Measurements from ENCODE around the gene FAR2.
"Not testable (repeated sequence)": the region's sequence is repeated elsewhere in the genome, so short reads cannot be mapped to it uniquely, and the experiment has no call there.

The FAR2 gene

GRCh38 chr12:29152981-29153630 is 4.0 kb downstream of the FAR2 start:
- in situ Hi-C loops (cut with MboI; ENCODE audit: low sequenced_read_pairs), result no loop called here

- in situ Hi-C loops (cut with MboI; ENCODE audit: low sequenced_read_pairs), result no loop called here
Observed at GRCh38 chr12:29155079-29155478, 6.0 kb downstream of the FAR2 start.

GRCh38 chr12:29157486-29157946 is 8.4 kb downstream of the FAR2 start:
- in situ Hi-C loops (cut with MboI; ENCODE audit: low sequenced_read_pairs), result no loop called here

GRCh38 chr12:29158115-29158763 is 9.2 kb downstream of the FAR2 start:
- in situ Hi-C loops (cut with MboI; ENCODE audit: low sequenced_read_pairs), result no loop called here

- in situ Hi-C loops (cut with MboI; ENCODE audit: low sequenced_read_pairs), result no loop called here
Observed at GRCh38 chr12:29159661-29160060, 10.6 kb downstream of the FAR2 start.

- in situ Hi-C loops (cut with MboI; ENCODE audit: low sequenced_read_pairs), result no loop called here
Observed at GRCh38 chr12:29160230-29160629, 11.2 kb downstream of the FAR2 start.

- in situ Hi-C loops (cut with MboI; ENCODE audit: low sequenced_read_pairs), result no loop called here
Observed at GRCh38 chr12:29163146-29163545, 14.1 kb downstream of the FAR2 start.

- in situ Hi-C loops (cut with MboI; ENCODE audit: low sequenced_read_pairs), result no loop called here
Observed at GRCh38 chr12:29164477-29165393, 15.7 kb downstream of the FAR2 start.

GRCh38 chr12:29167445-29167844 is 18.4 kb downstream of the FAR2 start:
- in situ Hi-C loops (cut with MboI; ENCODE audit: low sequenced_read_pairs), result no loop called here

GRCh38 chr12:29167988-29168387 is 18.9 kb downstream of the FAR2 start:
- in situ Hi-C loops (cut with MboI; ENCODE audit: low sequenced_read_pairs), result no loop called here

- in situ Hi-C loops (cut with MboI; ENCODE audit: low sequenced_read_pairs), result not testable (repeated sequence)
Observed at GRCh38 chr12:29169978-29170377, 20.9 kb downstream of the FAR2 start.

GRCh38 chr12:29170478-29171084 is 21.5 kb downstream of the FAR2 start:
- in situ Hi-C loops (cut with MboI; ENCODE audit: low sequenced_read_pairs), result not testable (repeated sequence)

- in situ Hi-C loops (cut with MboI; ENCODE audit: low sequenced_read_pairs), result no loop called here
Observed at GRCh38 chr12:29171421-29172258, 22.6 kb downstream of the FAR2 start.

GRCh38 chr12:29176941-29177340 is 27.9 kb downstream of the FAR2 start:
- in situ Hi-C loops (cut with MboI; ENCODE audit: low sequenced_read_pairs), result no loop called here

- in situ Hi-C loops (cut with MboI; ENCODE audit: low sequenced_read_pairs), result not testable (repeated sequence)
Observed at GRCh38 chr12:29182247-29182646, 33.2 kb downstream of the FAR2 start.

GRCh38 chr12:29187756-29188155 is 38.7 kb downstream of the FAR2 start:
- in situ Hi-C loops (cut with MboI; ENCODE audit: low sequenced_read_pairs), result no loop called here

- in situ Hi-C loops (cut with MboI; ENCODE audit: low sequenced_read_pairs), result no loop called here
Observed at GRCh38 chr12:29191267-29191850, 42.3 kb downstream of the FAR2 start.

GRCh38 chr12:29198901-29199300 is 49.8 kb downstream of the FAR2 start:
- in situ Hi-C loops (cut with MboI; ENCODE audit: low sequenced_read_pairs), result no loop called here

- in situ Hi-C loops (cut with MboI; ENCODE audit: low sequenced_read_pairs), result no loop called here
Observed at GRCh38 chr12:29200586-29200985, 51.5 kb downstream of the FAR2 start.

- in situ Hi-C loops (cut with MboI; ENCODE audit: low sequenced_read_pairs), result no loop called here
Observed at GRCh38 chr12:29201296-29201695, 52.2 kb downstream of the FAR2 start.
